Measurements from ENCODE around the gene TMPRSS2.

GRCh38 chr21:41428311-41428710, 79.6 kb downstream of the TMPRSS2 start:
- TF ChIP-seq CTCF (IDR thresholded peaks at IDR 0.05), result no peak
- no peak for TF ChIP-seq EP300 (IDR thresholded peaks at IDR 0.05)

Data from sigmoid colon (tissue), 4 donors.